Activated CD4-positive, alpha-beta memory T cell treated with anti-CD3 and anti-CD28 coated beads for 36 hours (primary cell): ENCODE results near the gene DCAF17. TPM values are rescaled to one million over a fixed set of nuclear protein-coding genes. Genes with fewer than 3 reads are reported as not detected.

Experiments
- CTCF ChIA-PET: fragments of 350-600 bp; sonication (Branson Sonifier 250); formaldehyde crosslinking; loops from one replicate; lab custom pipeline; 2021; ENCODE audit warnings: antibody characterized with exemption, inconsistent platforms; lab: Charles Lee
- POLR2A ChIA-PET: fragments of 350-600 bp; sonication (Branson Sonifier 250); formaldehyde crosslinking; loops from one replicate; lab custom pipeline; 2021; ENCODE audit warnings: antibody characterized with exemption; lab: Charles Lee
- DNase-seq: peaks from one replicate; pipeline ENCODE4 v3.0.0-alpha.2; 2020
- H3K27ac Mint-ChIP-seq: one replicate; pipeline ENCODE4 v1.8.0; 2021; ENCODE audit warnings: mixed read lengths
- H3K27me3 Mint-ChIP-seq: one replicate; pipeline ENCODE4 v1.8.0; 2021; ENCODE audit warnings: mixed read lengths
- H3K36me3 Mint-ChIP-seq: one replicate; pipeline ENCODE4 v1.8.0; 2021; ENCODE audit warnings: mixed read lengths
- H3K4me1 Mint-ChIP-seq: one replicate; pipeline ENCODE4 v1.8.0; 2021; ENCODE audit warnings: low read depth, mixed read lengths
- H3K4me3 Mint-ChIP-seq: one replicate; pipeline ENCODE4 v1.8.0; 2021; ENCODE audit warnings: mild to moderate bottlenecking, mixed read lengths
- H3K9me3 Mint-ChIP-seq: one replicate; pipeline ENCODE4 v1.8.0; 2021; ENCODE audit warnings: mixed read lengths
- intact Hi-C: fragments of 100-400 bp; cut with micrococcal nuclease; formaldehyde crosslinking; loops from one replicate; pipeline ENCODE4 v1.15.1; 2023
- total RNA-seq, 2 experiments: library from RNA; stranded (reverse); gene quantifications; one replicate each; pipeline ENCODE4 v1.2.3, GENCODE V29; 2021

DCAF17 gene
- total RNA-seq, 2 experiments from 2014 or later = 14.1 to 14.7 TPM

DNA sequence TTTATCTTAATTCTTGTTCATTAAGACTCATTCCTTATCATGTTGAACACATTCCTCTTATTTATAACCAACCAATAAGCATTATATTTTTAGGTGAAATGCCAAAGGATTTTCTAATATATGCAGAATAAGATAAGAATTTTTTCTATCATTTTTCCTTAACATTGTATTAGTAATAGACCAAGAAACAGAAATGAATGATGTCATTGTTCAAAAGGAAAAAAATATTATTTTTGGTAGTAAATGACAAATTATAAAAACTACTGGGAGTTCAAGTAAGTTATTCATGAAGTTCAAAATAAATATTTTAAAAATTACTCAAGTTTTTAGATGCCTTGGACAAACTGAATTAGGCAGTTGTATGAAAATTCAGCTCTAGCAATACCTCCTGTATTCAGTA is 25.5 kb downstream of the DCAF17 start:
- ChIA-PET CTCF (interaction anchor here (0.7 kb wide), 1 partner anchor 637 kb away, joined by 3 read pairs; no protein-coding TSS in a partner anchor), POLR2A (interaction anchor here (0.7 kb wide), 1 partner anchor 486 kb away, joined by 3 read pairs; no protein-coding TSS in a partner anchor)
- Mint-ChIP-seq H3K9me3 (peaks cover 6% of the 10 kb centered on the region), H3K27ac (no peak overlapping the region), H3K27me3 (no peaks in the 10 kb centered on the region), H3K36me3 (peaks cover 43% of the 10 kb centered on the region), H3K4me3 (no peak overlapping the region), H3K4me1 (no peaks in the 10 kb centered on the region)
- intact Hi-C loops = no loop called here
- no peak for DNase-seq

DNA sequence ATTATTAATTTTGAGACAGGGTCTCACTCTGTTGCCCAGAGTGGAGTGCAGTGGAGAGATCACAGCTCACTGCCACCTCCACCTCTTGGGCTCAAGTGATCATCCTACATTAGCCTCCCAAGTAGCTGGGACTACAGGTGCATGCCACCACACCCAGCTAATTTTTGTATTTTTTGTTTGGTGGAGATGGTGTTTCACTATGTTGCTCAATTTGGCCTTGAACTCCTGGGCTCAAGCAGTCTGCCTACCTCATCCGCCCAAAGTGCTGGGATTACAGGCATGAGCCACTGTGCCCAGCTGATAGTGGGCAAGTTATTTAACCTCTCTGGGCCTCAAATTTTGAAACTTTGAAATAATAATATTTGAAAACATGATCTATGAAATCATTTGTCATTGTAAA is 26.5 kb downstream of the DCAF17 start:
- peaks cover 36% of the 10 kb centered on the region for H3K36me3 Mint-ChIP-seq
- no peak overlapping the region for H3K27ac Mint-ChIP-seq
- no peak overlapping the region for H3K4me3 Mint-ChIP-seq
- intact Hi-C loops = no loop called here
- CTCF ChIA-PET = no interaction called here
- H3K4me1 Mint-ChIP-seq = no peaks in the 10 kb centered on the region
- H3K27me3 Mint-ChIP-seq = no peaks in the 10 kb centered on the region
- DNase-seq = no peak
- POLR2A ChIA-PET = no interaction called here
- peaks cover 6% of the 10 kb centered on the region for H3K9me3 Mint-ChIP-seq

DNA sequence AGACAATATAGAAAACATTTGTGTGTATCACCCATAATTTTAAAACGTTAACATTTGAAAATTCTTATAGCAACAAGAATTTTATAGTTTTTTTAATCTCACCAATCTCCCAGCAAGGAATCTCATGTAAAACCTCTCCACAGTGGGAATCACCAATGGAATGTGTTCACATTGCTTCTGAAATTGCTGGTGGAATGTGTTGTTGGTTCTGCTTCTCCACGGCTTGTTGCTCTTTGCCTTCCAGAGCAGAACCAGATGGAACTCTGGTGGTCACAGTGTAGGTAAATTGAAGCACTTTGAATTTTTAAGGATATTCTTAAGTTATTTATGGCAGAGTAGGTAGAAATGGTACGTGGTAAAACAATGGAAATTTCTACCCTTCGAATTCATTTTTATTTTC is 35.1 kb downstream of the DCAF17 start:
- POLR2A ChIA-PET = no interaction called here
- DNase-seq = no peak
- intact Hi-C loops = no loop called here
- CTCF ChIA-PET = no interaction called here
- Mint-ChIP-seq H3K27ac (no peak overlapping the region), H3K27me3 (no peaks in the 10 kb centered on the region), H3K4me1 (no peaks in the 10 kb centered on the region), H3K36me3 (peaks cover 32% of the 10 kb centered on the region), H3K4me3 (no peak overlapping the region), H3K9me3 (no peaks in the 10 kb centered on the region)

DNA sequence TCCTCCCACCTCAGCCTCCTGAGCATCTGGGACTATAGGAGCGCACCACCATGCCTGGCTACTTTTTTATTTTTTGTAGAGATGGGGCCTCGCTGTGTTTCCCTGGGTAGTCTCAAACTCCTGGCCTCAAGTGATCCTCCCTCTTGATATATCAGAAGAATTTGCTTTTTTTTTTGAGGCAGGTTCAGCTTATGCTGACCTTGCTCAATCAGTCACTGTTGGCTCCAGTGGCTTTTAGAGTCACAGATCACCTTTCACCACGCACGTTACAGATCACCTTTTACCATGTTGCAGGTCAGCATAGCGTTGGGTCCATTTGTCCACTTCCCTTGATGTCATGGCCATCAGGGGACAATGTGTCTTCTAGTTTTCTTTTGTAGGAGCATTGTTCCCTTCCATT is 36.1 kb downstream of the DCAF17 start:
- ChIA-PET POLR2A (no interaction called here), CTCF (no interaction called here)
- Mint-ChIP-seq H3K27ac (no peak overlapping the region), H3K9me3 (no peaks in the 10 kb centered on the region), H3K4me3 (no peak overlapping the region), H3K4me1 (no peaks in the 10 kb centered on the region), H3K36me3 (peaks cover 36% of the 10 kb centered on the region), H3K27me3 (no peaks in the 10 kb centered on the region)
- DNase-seq = no peak
- intact Hi-C loops = no loop called here

DNA sequence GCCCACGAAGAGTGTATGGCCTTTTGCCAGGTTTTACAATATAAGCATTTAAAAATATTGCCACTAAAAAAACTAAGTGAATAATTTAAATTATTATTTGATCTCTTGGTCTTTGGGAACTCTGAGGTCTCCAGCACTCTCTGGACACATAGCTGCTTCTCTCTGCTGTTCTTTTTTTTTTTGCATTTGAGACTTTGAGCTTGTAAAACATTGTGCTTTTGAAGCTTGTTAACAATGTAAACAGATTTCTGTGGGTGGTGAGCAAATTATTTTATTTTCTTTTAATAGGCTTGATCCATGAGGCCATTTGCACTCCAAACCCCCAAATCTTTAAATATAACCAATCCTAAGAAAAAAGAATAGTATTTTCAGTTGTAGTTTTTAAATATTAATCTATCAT is 42.0 kb downstream of the DCAF17 start:
- POLR2A ChIA-PET = no interaction called here
- CTCF ChIA-PET = interaction anchor here (0.6 kb wide), 1 partner anchor 15 kb away, joined by 3 read pairs; no protein-coding TSS in a partner anchor
- intact Hi-C loops = no loop called here

DNA sequence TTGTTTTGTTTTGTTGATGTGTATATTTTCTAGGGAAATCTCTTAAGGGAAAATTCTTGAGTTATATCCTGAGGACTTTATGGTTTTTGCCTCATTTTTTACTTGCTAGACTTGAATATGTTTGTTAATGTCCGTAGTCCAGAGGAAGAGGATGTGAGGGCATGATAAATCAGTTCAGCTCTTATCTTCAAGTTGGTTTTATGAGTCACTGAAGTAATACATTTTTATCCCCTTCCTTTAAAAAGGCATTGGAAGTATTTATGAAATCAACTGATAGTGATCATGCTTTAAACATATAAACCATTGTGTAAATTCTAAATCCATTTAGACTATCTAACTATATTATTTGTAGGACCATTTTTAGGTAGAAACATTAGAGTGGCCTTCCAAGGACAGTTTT is 44.3 kb downstream of the DCAF17 start:
- POLR2A ChIA-PET = no interaction called here
- CTCF ChIA-PET = no interaction called here
- DNase-seq = no peak
- Mint-ChIP-seq H3K27ac (no peak overlapping the region), H3K36me3 (peaks cover 26% of the 10 kb centered on the region), H3K9me3 (no peaks in the 10 kb centered on the region), H3K27me3 (no peaks in the 10 kb centered on the region), H3K4me1 (peaks cover 9% of the 10 kb centered on the region), H3K4me3 (no peak overlapping the region)
- intact Hi-C loops = no loop called here

More for the DNA sequence above, 42.0 kb downstream of the DCAF17 start:
- DNase-seq = no peak
- peaks cover 27% of the 10 kb centered on the region for H3K36me3 Mint-ChIP-seq
- peaks cover 9% of the 10 kb centered on the region for H3K4me1 Mint-ChIP-seq
- no peak overlapping the region for H3K27ac Mint-ChIP-seq
- H3K4me3 Mint-ChIP-seq = no peak overlapping the region
- H3K9me3 Mint-ChIP-seq = no peaks in the 10 kb centered on the region
- H3K27me3 Mint-ChIP-seq = no peaks in the 10 kb centered on the region

DNA sequence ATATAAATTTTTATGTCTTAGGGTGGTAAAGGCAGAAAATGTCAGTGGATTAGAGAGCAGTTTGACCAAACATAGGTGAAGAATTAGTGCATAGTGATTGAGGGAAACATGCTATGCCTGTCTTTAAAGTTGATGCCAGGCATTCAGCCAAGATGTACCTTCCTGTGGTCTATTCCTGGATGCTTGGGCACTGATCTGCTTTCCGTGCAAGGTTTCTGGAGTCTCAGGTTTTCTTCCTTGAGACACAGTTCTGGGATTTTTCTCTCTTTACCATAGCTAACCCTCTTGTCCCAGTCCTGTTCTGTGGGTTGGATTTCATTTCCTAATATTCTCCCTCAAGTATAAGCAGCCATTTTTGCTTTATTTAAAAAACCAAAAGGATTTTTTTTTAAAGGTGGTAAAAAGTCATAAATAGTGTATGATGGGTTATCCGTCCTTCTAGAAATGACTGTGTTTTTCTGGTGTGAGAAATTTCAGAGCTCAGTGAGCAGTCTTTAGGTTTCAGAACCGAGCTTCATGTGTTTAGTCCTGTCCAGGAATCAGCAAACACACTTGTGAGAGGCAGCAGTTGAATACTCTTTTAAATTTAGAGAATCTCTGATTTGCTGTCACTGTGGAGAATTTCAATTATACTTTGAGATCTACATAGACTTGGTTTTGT is 45.3 kb downstream of the DCAF17 start:
- Mint-ChIP-seq H3K9me3 (no peaks in the 10 kb centered on the region), H3K4me1 (peaks cover 11% of the 10 kb centered on the region), H3K36me3 (peaks cover 21% of the 10 kb centered on the region), H3K4me3 (no peak overlapping the region), H3K27me3 (no peaks in the 10 kb centered on the region), H3K27ac (no peak overlapping the region)
- intact Hi-C loops = no loop called here
- DNase-seq = no peak
- POLR2A ChIA-PET = no interaction called here
- CTCF ChIA-PET = no interaction called here

DNA sequence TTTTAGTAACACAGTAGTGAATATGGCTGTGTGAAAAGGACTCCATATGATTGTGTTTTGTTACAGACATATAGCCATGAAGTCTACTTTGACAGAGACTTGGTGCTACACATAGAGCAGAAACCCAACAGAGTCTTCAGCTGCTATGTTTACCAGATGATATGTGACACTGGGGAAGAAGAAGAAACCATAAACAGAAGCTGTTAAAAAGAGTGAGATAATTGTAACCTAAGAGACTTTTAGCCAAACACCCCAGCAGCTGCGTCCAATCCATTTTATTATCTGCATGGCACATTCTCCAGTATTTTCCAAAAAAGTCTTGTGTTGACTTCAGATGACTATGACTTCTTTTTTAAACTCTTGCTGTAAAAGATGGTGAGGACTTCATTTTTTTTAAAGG is 46.9 kb downstream of the DCAF17 start:
- no peaks in the 10 kb centered on the region for H3K9me3 Mint-ChIP-seq
- no peak overlapping the region for H3K27ac Mint-ChIP-seq
- H3K4me1 Mint-ChIP-seq = peaks cover 15% of the 10 kb centered on the region
- H3K36me3 Mint-ChIP-seq = peaks cover 27% of the 10 kb centered on the region
- H3K27me3 Mint-ChIP-seq = no peaks in the 10 kb centered on the region
- ChIA-PET POLR2A (no interaction called here), CTCF (no interaction called here)
- no peak overlapping the region for H3K4me3 Mint-ChIP-seq
- DNase-seq = no peak
- intact Hi-C loops = no loop called here

DNA sequence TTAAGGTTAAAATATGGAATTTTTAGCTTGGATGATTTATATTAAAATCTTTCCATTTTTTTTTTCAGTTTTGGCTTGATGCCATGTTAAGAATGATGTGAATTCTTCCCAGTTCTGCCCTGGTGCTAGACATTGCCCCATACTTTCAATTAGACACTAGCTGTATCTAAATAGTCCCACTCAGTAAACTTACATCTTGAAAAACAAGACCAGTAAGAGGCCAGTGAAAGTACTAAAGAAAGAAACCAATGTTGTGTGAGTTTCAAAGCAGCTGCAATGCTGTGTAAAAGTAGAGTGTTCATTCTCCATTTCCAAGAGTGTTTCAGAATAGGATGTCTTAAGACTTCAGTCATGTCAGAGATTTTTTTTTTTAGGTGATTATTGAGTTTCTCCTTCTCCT is 48.3 kb downstream of the DCAF17 start:
- CTCF ChIA-PET = interaction anchor here (0.6 to 1.3 kb wide), 3 partner anchors 49 to 348 kb away, joined by 3 read pairs; no protein-coding TSS in a partner anchor
- peaks cover 30% of the 10 kb centered on the region for H3K36me3 Mint-ChIP-seq

DNA sequence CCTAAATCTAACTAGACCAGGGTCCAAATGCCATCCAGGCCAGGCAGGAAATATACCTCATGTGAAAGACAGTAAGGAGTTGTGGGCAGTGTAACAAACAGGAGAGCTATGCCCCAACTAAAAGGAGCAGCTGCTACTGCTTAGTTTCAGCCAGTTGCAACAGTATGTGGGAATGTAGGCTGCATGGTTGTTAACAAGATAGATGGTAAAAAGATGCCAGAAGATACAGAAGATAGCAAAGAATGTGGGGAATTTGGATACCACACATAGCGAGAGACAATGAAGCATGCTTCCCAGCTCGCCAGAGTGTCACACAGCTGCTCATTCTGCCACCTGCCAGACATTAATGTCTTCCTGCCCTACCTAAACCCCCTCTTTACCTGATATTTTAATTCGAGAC is 48.9 kb downstream of the DCAF17 start:
- Mint-ChIP-seq H3K4me1 (peaks cover 15% of the 10 kb centered on the region), H3K27ac (no peak overlapping the region), H3K4me3 (no peak overlapping the region), H3K9me3 (no peaks in the 10 kb centered on the region), H3K27me3 (no peaks in the 10 kb centered on the region), H3K36me3 (peaks cover 35% of the 10 kb centered on the region)
- no peak for DNase-seq
- CTCF ChIA-PET = interaction anchor here (0.7 to 1.3 kb wide), 2 partner anchors 49 to 67 kb away, joined by 3 read pairs; no protein-coding TSS in a partner anchor
- POLR2A ChIA-PET = interaction anchor here (0.5 to 0.7 kb wide), 2 partner anchors 563 to 1064 kb away, joined by 3 to 4 read pairs; no protein-coding TSS in a partner anchor
- intact Hi-C loops = no loop called here

More for the DNA sequence above, 48.3 kb downstream of the DCAF17 start:
- no peaks in the 10 kb centered on the region for H3K9me3 Mint-ChIP-seq
- no peaks in the 10 kb centered on the region for H3K27me3 Mint-ChIP-seq
- H3K4me1 Mint-ChIP-seq = peaks cover 15% of the 10 kb centered on the region
- intact Hi-C loops = no loop called here
- DNase-seq = no peak
- H3K27ac Mint-ChIP-seq = no peak overlapping the region
- POLR2A ChIA-PET = interaction anchor here (0.7 kb wide), 1 partner anchor 507 kb away, joined by 3 read pairs; no protein-coding TSS in a partner anchor
- H3K4me3 Mint-ChIP-seq = no peak overlapping the region

DNA sequence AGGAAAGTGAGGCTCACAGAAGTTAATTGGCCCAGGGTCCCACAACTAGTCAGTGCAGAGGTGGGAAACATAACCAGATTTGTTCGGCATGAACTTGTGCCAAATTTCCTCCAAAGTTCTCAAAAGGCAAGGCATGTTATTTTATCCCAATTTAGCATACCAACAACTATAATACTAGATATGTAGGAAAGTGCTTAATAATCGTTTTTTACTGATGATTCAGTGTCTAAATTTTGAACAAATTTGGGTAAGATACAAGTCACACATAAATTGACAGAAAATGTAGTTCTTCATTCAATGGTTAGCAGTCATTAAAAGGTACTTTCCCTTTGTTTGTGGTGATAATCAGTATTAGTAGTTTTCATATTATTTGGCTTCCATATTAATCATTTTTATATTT is 49.8 kb downstream of the DCAF17 start:
- Mint-ChIP-seq H3K27ac (no peak overlapping the region), H3K4me3 (no peak overlapping the region), H3K27me3 (no peaks in the 10 kb centered on the region), H3K9me3 (peaks cover 4% of the 10 kb centered on the region), H3K4me1 (peaks cover 13% of the 10 kb centered on the region), H3K36me3 (peaks cover 40% of the 10 kb centered on the region)
- POLR2A ChIA-PET = no interaction called here
- intact Hi-C loops = no loop called here
- no peak for DNase-seq
- CTCF ChIA-PET = no interaction called here

DNA sequence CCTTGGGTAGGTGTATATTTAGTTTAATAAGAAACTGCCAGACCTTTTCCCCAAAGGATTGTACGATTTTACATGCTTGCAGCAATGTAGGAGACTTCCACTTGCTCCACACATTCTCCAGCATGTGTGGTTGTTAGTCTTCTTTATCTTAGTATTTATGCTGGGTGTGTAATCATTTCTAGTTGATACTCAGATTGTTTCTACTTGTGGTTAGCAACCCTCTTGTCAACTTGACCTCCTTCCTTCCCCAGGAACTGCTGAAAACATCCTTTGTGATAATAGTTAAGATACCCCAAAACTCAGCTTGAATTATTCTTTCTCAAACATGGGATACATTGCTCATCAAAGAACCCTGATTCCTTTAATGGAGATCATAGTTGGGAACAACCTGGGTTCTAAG is 51.1 kb downstream of the DCAF17 start:
- Mint-ChIP-seq H3K4me3 (no peak overlapping the region), H3K27ac (no peak overlapping the region)
- intact Hi-C loops = no loop called here

DNA sequence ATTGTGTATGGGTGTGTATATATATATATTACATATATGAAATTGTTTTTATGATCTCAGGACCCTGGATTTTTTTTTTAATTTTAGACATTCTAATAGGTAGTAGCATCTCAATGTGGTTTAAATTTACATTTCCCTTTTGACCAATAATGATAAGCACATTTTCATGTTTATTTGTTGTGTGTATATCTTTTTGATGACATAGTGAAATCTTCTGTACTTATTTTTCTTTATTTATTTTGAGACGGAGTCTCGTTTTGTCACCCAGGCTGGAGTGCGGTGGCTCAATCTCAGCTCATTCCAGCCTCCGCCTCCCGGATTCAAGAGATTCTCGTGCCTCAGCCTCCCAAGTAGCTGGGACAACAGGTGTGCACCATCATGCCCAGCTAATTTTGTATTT is 53.2 kb downstream of the DCAF17 start:
- CTCF ChIA-PET = no interaction called here

More for the DNA sequence above, 51.1 kb downstream of the DCAF17 start:
- no peak for DNase-seq
- peaks cover 40% of the 10 kb centered on the region for H3K36me3 Mint-ChIP-seq
- no peaks in the 10 kb centered on the region for H3K27me3 Mint-ChIP-seq
- peaks cover 10% of the 10 kb centered on the region for H3K9me3 Mint-ChIP-seq
- CTCF ChIA-PET = no interaction called here
- POLR2A ChIA-PET = no interaction called here
- H3K4me1 Mint-ChIP-seq = peaks cover 6% of the 10 kb centered on the region

More for the DNA sequence above, 53.2 kb downstream of the DCAF17 start:
- peaks cover 6% of the 10 kb centered on the region for H3K4me1 Mint-ChIP-seq
- no peak for DNase-seq
- H3K27me3 Mint-ChIP-seq = no peaks in the 10 kb centered on the region
- H3K9me3 Mint-ChIP-seq = peaks cover 10% of the 10 kb centered on the region
- H3K36me3 Mint-ChIP-seq = peaks cover 36% of the 10 kb centered on the region
- intact Hi-C loops = no loop called here
- POLR2A ChIA-PET = no interaction called here
- H3K4me3 Mint-ChIP-seq = no peak overlapping the region
- H3K27ac Mint-ChIP-seq = no peak overlapping the region
